Stomach (tissue), 4 donors: ENCODE results near the gene NPTX1.

Source experiments
- POLR2A ChIP-seq, 4 donors: fragments of 450-650 bp; IDR thresholded peaks; one replicate each; pipeline ENCODE4 v1.6.1; 2016; ENCODE audit warnings: antibody characterized with exemption in 4 of 4, control low read depth in 2 of 4, mild to moderate bottlenecking in 1 of 4, moderate library complexity in 1 of 4
- POLR2AphosphoS5 ChIP-seq, 3 donors: sonication (generic); formaldehyde crosslinking; IDR thresholded peaks; one replicate each; pipeline ENCODE4 v1.6.1; 2016; ENCODE audit warnings: antibody characterized with exemption in 3 of 3
- TF ChIP-seq, protein P1 (sequence below), 7 experiments: fragments of 450-650 bp in 4 of 7; fragments of 200-600 bp in 3 of 7; sonication (generic) in 3 of 7; IDR thresholded peaks; one replicate each; pipeline ENCODE4 v1.5.1; 2016 to 2019; ENCODE audit warnings: antibody characterized with exemption in 7 of 7, control low read depth in 2 of 7, mild to moderate bottlenecking in 1 of 7

GRCh38 chr17:80475910-80476876 lies at the start of gene NPTX1:
- TF ChIP-seq, protein P1, sequence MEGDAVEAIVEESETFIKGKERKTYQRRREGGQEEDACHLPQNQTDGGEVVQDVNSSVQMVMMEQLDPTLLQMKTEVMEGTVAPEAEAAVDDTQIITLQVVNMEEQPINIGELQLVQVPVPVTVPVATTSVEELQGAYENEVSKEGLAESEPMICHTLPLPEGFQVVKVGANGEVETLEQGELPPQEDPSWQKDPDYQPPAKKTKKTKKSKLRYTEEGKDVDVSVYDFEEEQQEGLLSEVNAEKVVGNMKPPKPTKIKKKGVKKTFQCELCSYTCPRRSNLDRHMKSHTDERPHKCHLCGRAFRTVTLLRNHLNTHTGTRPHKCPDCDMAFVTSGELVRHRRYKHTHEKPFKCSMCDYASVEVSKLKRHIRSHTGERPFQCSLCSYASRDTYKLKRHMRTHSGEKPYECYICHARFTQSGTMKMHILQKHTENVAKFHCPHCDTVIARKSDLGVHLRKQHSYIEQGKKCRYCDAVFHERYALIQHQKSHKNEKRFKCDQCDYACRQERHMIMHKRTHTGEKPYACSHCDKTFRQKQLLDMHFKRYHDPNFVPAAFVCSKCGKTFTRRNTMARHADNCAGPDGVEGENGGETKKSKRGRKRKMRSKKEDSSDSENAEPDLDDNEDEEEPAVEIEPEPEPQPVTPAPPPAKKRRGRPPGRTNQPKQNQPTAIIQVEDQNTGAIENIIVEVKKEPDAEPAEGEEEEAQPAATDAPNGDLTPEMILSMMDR (IDR thresholded peaks at IDR 0.05), result no peak
- TF ChIP-seq POLR2A (IDR thresholded peaks at IDR 0.05) (no peak), POLR2AphosphoS5 (IDR thresholded peaks at IDR 0.05) (no peak)
